Chondrocyte (in vitro differentiated cells): ENCODE measurements around the gene CTDNEP1. TPM values are rescaled to one million over a fixed set of nuclear protein-coding genes. Genes with fewer than 3 reads are reported as not detected.

Source experiments
- DNase-seq: peaks from one replicate; pipeline ENCODE4 v3.0.0; 2021; ENCODE audit warnings: mixed read lengths, low spot score
- H3K27ac Mint-ChIP-seq: one replicate; pipeline ENCODE4 v1.8.0; 2021; ENCODE audit warnings: mild to moderate bottlenecking, moderate library complexity, mixed read lengths; ENCODE audit not compliant: unreplicated experiment
- H3K27me3 Mint-ChIP-seq: 2 replicates; pipeline ENCODE4 v1.8.0; 2021; ENCODE audit warnings: low read depth, mixed read lengths
- H3K36me3 Mint-ChIP-seq: 2 replicates; pipeline ENCODE4 v1.8.0; 2021; ENCODE audit warnings: low read depth, mixed read lengths
- H3K4me1 Mint-ChIP-seq: 2 replicates; pipeline ENCODE4 v1.8.0; 2021; ENCODE audit warnings: low read depth, mild to moderate bottlenecking, mixed read lengths
- H3K4me3 Mint-ChIP-seq: one replicate; pipeline ENCODE4 v1.8.0; 2021; ENCODE audit warnings: mild to moderate bottlenecking, moderate library complexity, mixed read lengths; ENCODE audit not compliant: unreplicated experiment
- H3K9me3 Mint-ChIP-seq: 2 replicates; pipeline ENCODE4 v1.8.0; 2021; ENCODE audit warnings: low read depth, mixed read lengths
- CTCF ChIP-seq: fragments of 200-600 bp; sonication (generic); IDR thresholded peaks from 2 replicates; pipeline ENCODE4 v1.5.0; 2021; ENCODE audit warnings: antibody characterized with exemption, mild to moderate bottlenecking, moderate library complexity
- total RNA-seq: library from RNA; stranded (reverse); gene quantifications from 3 replicates; pipeline ENCODE4 v1.2.1, GENCODE V29; 2021

CTDNEP1 gene
- total RNA-seq, 1 donor from 2014 or later, result 105 TPM

- H3K27ac Mint-ChIP-seq, result peak overlapping the region; percentile 100
- H3K27me3 Mint-ChIP-seq, result no peaks in the 10 kb centered on the region
- peaks cover 26% of the 10 kb centered on the region for H3K36me3 Mint-ChIP-seq
Observed at GRCh38 chr17:7243453-7243729, 8.1 kb downstream of the CTDNEP1 start.

GRCh38 chr17:7242717-7243452, 8.6 kb downstream of the CTDNEP1 start:
- peaks cover 33% of the 10 kb centered on the region for H3K4me1 Mint-ChIP-seq
- peak overlapping the region; percentile 87 for H3K4me3 Mint-ChIP-seq
- H3K27ac Mint-ChIP-seq, result peak overlapping the region; percentile 100
- no peaks in the 10 kb centered on the region for H3K9me3 Mint-ChIP-seq
- H3K27me3 Mint-ChIP-seq, result no peaks in the 10 kb centered on the region
- TF ChIP-seq CTCF, result peak; percentile 15
- DNase-seq, result no peak
- H3K36me3 Mint-ChIP-seq, result peaks cover 26% of the 10 kb centered on the region

More at GRCh38 chr17:7243453-7243729, 8.1 kb downstream of the CTDNEP1 start:
- Mint-ChIP-seq H3K9me3 (no peaks in the 10 kb centered on the region), H3K4me3 (peak overlapping the region; percentile 87), H3K4me1 (peaks cover 33% of the 10 kb centered on the region)
- TF ChIP-seq CTCF, result peak; percentile 3
- no peak for DNase-seq

GRCh38 chr17:7241783-7242716, 9.5 kb downstream of the CTDNEP1 start, which contains the start of gene GABARAP:
Gene GABARAP, minus strand, starts transcription at chr17:7242449. Its CDS starts 119 bp downstream, at chr17:7242330.
- H3K4me1 Mint-ChIP-seq, result peaks cover 38% of the 10 kb centered on the region
- no peaks in the 10 kb centered on the region for H3K27me3 Mint-ChIP-seq
- DNase-seq, result no peak
- H3K27ac Mint-ChIP-seq, result peak within 1 kb of the TSS; percentile 100
- H3K4me3 Mint-ChIP-seq, result peak within 1 kb of the TSS; percentile 87
- H3K36me3 Mint-ChIP-seq, result peaks cover 26% of the 10 kb centered on the region
- no peak for TF ChIP-seq CTCF
- H3K9me3 Mint-ChIP-seq, result no peaks in the 10 kb centered on the region

- H3K9me3 Mint-ChIP-seq, result no peaks in the 10 kb centered on the region
- H3K27me3 Mint-ChIP-seq, result no peaks in the 10 kb centered on the region
- TF ChIP-seq CTCF, result no peak
- DNase-seq, result no peak
- peak overlapping the region; percentile 100 for H3K27ac Mint-ChIP-seq
- peak overlapping the region; percentile 87 for H3K4me3 Mint-ChIP-seq
- peaks cover 25% of the 10 kb centered on the region for H3K36me3 Mint-ChIP-seq
- H3K4me1 Mint-ChIP-seq, result peaks cover 45% of the 10 kb centered on the region
Observed at GRCh38 chr17:7241090-7241733, 10.3 kb downstream of the CTDNEP1 start.

- H3K4me1 Mint-ChIP-seq, result peaks cover 54% of the 10 kb centered on the region
- no peak for DNase-seq
- H3K9me3 Mint-ChIP-seq, result no peaks in the 10 kb centered on the region
- TF ChIP-seq CTCF, result no peak
- peak overlapping the region; percentile 92 for H3K27ac Mint-ChIP-seq
- H3K4me3 Mint-ChIP-seq, result peak overlapping the region; percentile 87
- H3K27me3 Mint-ChIP-seq, result no peaks in the 10 kb centered on the region
- peaks cover 26% of the 10 kb centered on the region for H3K36me3 Mint-ChIP-seq
Observed at GRCh38 chr17:7240375-7240774, 11.2 kb downstream of the CTDNEP1 start.
